Activated CD4-positive, CD25-positive, alpha-beta regulatory T cell treated with anti-CD3 and anti-CD28 coated beads, Interleukin-2, amount 50 U/mL, for 72 hours (primary cell): ENCODE measurements around the gene CORO1C.
A peak's percentile ranks its signal among the peaks of the same experiment; 100 is the strongest.
"Not testable (repeated sequence)": the region's sequence is repeated elsewhere in the genome, so short reads cannot be mapped to it uniquely, and the experiment has no call there.

Source experiments
- DNase-seq: peaks from one replicate; pipeline ENCODE4 v3.0.0; 2021

CORO1C gene

GRCh38 chr12:108633081-108633533, 98.2 kb downstream of the CORO1C start:
- no peak for DNase-seq

GRCh38 chr12:108631261-108631660, 100.1 kb downstream of the CORO1C start:
- not testable (repeated sequence) for DNase-seq

GRCh38 chr12:108630481-108631207, 100.7 kb downstream of the CORO1C start:
- no peak for DNase-seq

- DNase-seq: peak; percentile 57
These were observed 101.4 kb downstream of the CORO1C start for GRCh38 chr12:108629824-108630476.

GRCh38 chr12:108629151-108629550, 102.2 kb downstream of the CORO1C start:
- DNase-seq: no peak

GRCh38 chr12:108627134-108627920, 104.0 kb downstream of the CORO1C start:
- DNase-seq: no peak

GRCh38 chr12:108625228-108625627, 106.1 kb downstream of the CORO1C start:
- DNase-seq: no peak

GRCh38 chr12:108623577-108623976, 107.7 kb downstream of the CORO1C start:
- DNase-seq: no peak

GRCh38 chr12:108622921-108623514, 108.3 kb downstream of the CORO1C start:
- DNase-seq: no peak

GRCh38 chr12:108622421-108622820, 108.9 kb downstream of the CORO1C start:
- DNase-seq: no peak

- no peak for DNase-seq
These were observed 110.2 kb downstream of the CORO1C start for GRCh38 chr12:108621161-108621560.

GRCh38 chr12:108620236-108620879, 111.0 kb downstream of the CORO1C start:
- no peak for DNase-seq

- no peak for DNase-seq
These were observed 111.8 kb downstream of the CORO1C start for GRCh38 chr12:108619369-108620160.

- not testable (repeated sequence) for DNase-seq
These were observed 112.4 kb downstream of the CORO1C start for GRCh38 chr12:108618953-108619274.

- DNase-seq: peak; percentile 83
These were observed 113.0 kb downstream of the CORO1C start for GRCh38 chr12:108618079-108618952.

- DNase-seq: peak; percentile 80
These were observed 114.1 kb downstream of the CORO1C start for GRCh38 chr12:108616941-108617858.

- DNase-seq: no peak
These were observed 115.0 kb downstream of the CORO1C start for GRCh38 chr12:108616359-108616758.

- no peak for DNase-seq
These were observed 115.4 kb downstream of the CORO1C start for GRCh38 chr12:108615918-108616317.

- no peak for DNase-seq
These were observed 116.7 kb downstream of the CORO1C start for GRCh38 chr12:108614639-108615038.

- no peak for DNase-seq
These were observed 117.3 kb downstream of the CORO1C start for GRCh38 chr12:108614041-108614440.
